Transverse colon (tissue), 4 donors: ENCODE results near the gene BORCS6. TPM values are rescaled to one million over a fixed set of nuclear protein-coding genes. Genes with fewer than 3 reads are reported as not detected.

Experiments used
- DNase-seq: peaks from one replicate; pipeline ENCODE4 v3.0.0-alpha.2; 2019
- H3K27ac ChIP-seq, 4 donors: fragments of 200-600 bp; sonication (generic); 2 replicates each; pipeline ENCODE4 v1.5.1; 2016 to 2018; ENCODE audit warnings: inconsistent platforms in 4 of 4
- H3K27me3 ChIP-seq: fragments of 200-600 bp; sonication (generic); 2 replicates; pipeline ENCODE4 v1.5.1; 2017; ENCODE audit warnings: inconsistent platforms
- H3K36me3 ChIP-seq, 4 donors: fragments of 200-600 bp; sonication (generic); 2 replicates each; pipeline ENCODE4 v1.5.1; 2017 to 2019; ENCODE audit warnings: inconsistent platforms in 4 of 4
- H3K4me1 ChIP-seq, 4 donors: fragments of 200-600 bp; sonication (generic); 2 replicates each; pipeline ENCODE4 v1.5.1; 2017 to 2020; ENCODE audit warnings: inconsistent platforms in 4 of 4
- H3K4me3 ChIP-seq, 4 donors: fragments of 200-600 bp; sonication (generic); 1 replicate in 1 of 4; 2 replicates in 3 of 4; pipeline versions ENCODE4 v1.5.1 to v1.6.1; 2017 to 2019; ENCODE audit warnings: inconsistent platforms in 4 of 4
- H3K9me3 ChIP-seq, 2 donors: fragments of 200-600 bp; sonication (generic); 2 replicates each; pipeline ENCODE4 v1.5.1; 2017 to 2019; ENCODE audit warnings: inconsistent platforms in 2 of 2
- CTCF ChIP-seq, 5 experiments: fragments of 200-600 bp in 3 of 5; fragments of 450-650 bp in 2 of 5; sonication (generic) in 3 of 5; IDR thresholded peaks; 1 replicate in 2 of 5; 2 replicates in 3 of 5; pipeline ENCODE4 v1.5.1; 2016 to 2017; ENCODE audit warnings: antibody characterized with exemption in 5 of 5, inconsistent platforms in 3 of 5, mild to moderate bottlenecking in 2 of 5, moderate library complexity in 1 of 5
- EP300 ChIP-seq: sonication (generic); formaldehyde crosslinking; IDR thresholded peaks from one replicate; pipeline ENCODE4 v1.6.1; 2017; ENCODE audit warnings: antibody characterized with exemption, low read depth
- POLR2A ChIP-seq: fragments of 450-650 bp; IDR thresholded peaks from one replicate; pipeline ENCODE4 v1.6.1; 2016; ENCODE audit warnings: antibody characterized with exemption, mild to moderate bottlenecking, moderate library complexity
- POLR2AphosphoS5 ChIP-seq, 3 donors: sonication (generic); formaldehyde crosslinking; IDR thresholded peaks; one replicate each; pipeline ENCODE4 v1.6.1; 2016; ENCODE audit warnings: antibody characterized with exemption in 3 of 3
- WGBS, 2 donors: methylation state at CpG; one replicate each; pipeline ENCODE4 v1.1.5; 2018; ENCODE audit warnings: low coverage in 1 of 2; 5-methylcytosine and 5-hydroxymethylcytosine counted together
- in situ Hi-C, 4 donors: fragments of 200-750 bp; cut with MboI; loops; one replicate each; pipeline versions ENCODE4 v1.15.0 to v1.15.1; 2017; ENCODE audit warnings: low sequenced_read_pairs in 3 of 4, low pct_ligation_motif_present in 1 of 4, low pct_unique_long_range_greater_than_20kb in 1 of 4
- intact Hi-C: fragments of 100-400 bp; cut with DNase I; formaldehyde crosslinking; loops from one replicate; pipeline ENCODE4 v1.15.1; 2023; ENCODE audit warnings: low total_unique reads
- total RNA-seq, 4 donors: library from RNA; depleted of rRNA; stranded (reverse); fragments of >200 nt; gene quantifications; one replicate each; pipeline ENCODE4 v1.1.0, GENCODE V29; 2016

Gene BORCS6
- total RNA-seq, 4 donors from 2014 or later: 3.2 to 17.1 (median 12.7) TPM

- peaks cover 8 to 29% (median 16%) of the 10 kb centered on the region in 4 donors for H3K4me1 ChIP-seq
- H3K9me3 ChIP-seq: no peaks in the 10 kb centered on the region
- in situ Hi-C loops (no loop called here), intact Hi-C loops (no loop called here)
- peaks cover 0 to 24% (median 11%) of the 10 kb centered on the region in 4 donors for H3K36me3 ChIP-seq
- DNase-seq: peak; percentile 54
- WGBS, 2 donors: 40 to 43% methylated on average over 15 to 20 of the region's 20 CpGs
- no peak for TF ChIP-seq POLR2A
- no peak for TF ChIP-seq POLR2AphosphoS5 (IDR thresholded peaks at IDR 0.05)
- TF ChIP-seq EP300: no peak
- no peak for TF ChIP-seq CTCF (IDR thresholded peaks at IDR 0.05)
- peak overlapping the region; percentile 76 to 85 (median 80) for H3K27ac ChIP-seq
- H3K27me3 ChIP-seq: no peaks in the 10 kb centered on the region
- H3K4me3 ChIP-seq: peak overlapping the region in 2 of 4 donors; percentile 17 to 36
Observed at GRCh38 chr17:8225813-8226535, 36.0 kb upstream of the BORCS6 start.

- no peak overlapping the region for H3K4me3 ChIP-seq
- in situ Hi-C loops: no loop called here
- H3K27ac ChIP-seq: peak overlapping the region in 2 of 4 donors; percentile 81 to 98
- H3K36me3 ChIP-seq: peaks cover 0 to 17% (median 7%) of the 10 kb centered on the region in 4 donors
- no peak for DNase-seq
- peaks cover 8 to 35% (median 19%) of the 10 kb centered on the region in 4 donors for H3K4me1 ChIP-seq
- TF ChIP-seq EP300 (no peak), POLR2A (no peak), CTCF (IDR thresholded peaks at IDR 0.05) (no peak), POLR2AphosphoS5 (IDR thresholded peaks at IDR 0.05) (no peak)
- 88 to 91% methylated on average over 8 to 26 of the region's 26 CpGs for WGBS, 2 donors
- no peaks in the 10 kb centered on the region for H3K27me3 ChIP-seq
- intact Hi-C loops: no loop called here
- no peaks in the 10 kb centered on the region for H3K9me3 ChIP-seq
Observed at GRCh38 chr17:8224891-8225812, 35.2 kb upstream of the BORCS6 start.

GRCh38 chr17:8223356-8224126, 33.6 kb upstream of the BORCS6 start:
- no peaks in the 10 kb centered on the region for H3K27me3 ChIP-seq
- in situ Hi-C loops (no loop called here), intact Hi-C loops (loop anchor here (2.0 kb wide), 1 partner anchor 37 kb away; no protein-coding TSS in a partner anchor)
- DNase-seq: peak; percentile 74
- TF ChIP-seq CTCF (IDR thresholded peaks at IDR 0.05): no peak
- peak; percentile 27 for TF ChIP-seq POLR2A
- peaks cover 0 to 1% (median 0%) of the 10 kb centered on the region in 4 donors for H3K36me3 ChIP-seq
- H3K9me3 ChIP-seq: no peaks in the 10 kb centered on the region
- peak overlapping the region; percentile 95 to 99 (median 98) for H3K27ac ChIP-seq
- peak overlapping the region; percentile 46 to 82 (median 52) for H3K4me3 ChIP-seq
- 9% methylated on average over 27 of the region's 27 CpGs; no CpG with 5 or more reads in 1 of the 2 donors for WGBS, 2 donors
- peaks cover 8 to 37% (median 20%) of the 10 kb centered on the region in 4 donors for H3K4me1 ChIP-seq
